GM12801 (cell line): ENCODE data around the gene ZNF880.

Experiments used
- CTCF ChIP-seq: IDR thresholded peaks from one replicate; pipeline ENCODE4 v1.5.1; 2011; ENCODE audit warnings: control low read depth; ENCODE audit not compliant: insufficient read length; ENCODE audit errors: extremely low read depth

The ZNF880 gene

DNA sequence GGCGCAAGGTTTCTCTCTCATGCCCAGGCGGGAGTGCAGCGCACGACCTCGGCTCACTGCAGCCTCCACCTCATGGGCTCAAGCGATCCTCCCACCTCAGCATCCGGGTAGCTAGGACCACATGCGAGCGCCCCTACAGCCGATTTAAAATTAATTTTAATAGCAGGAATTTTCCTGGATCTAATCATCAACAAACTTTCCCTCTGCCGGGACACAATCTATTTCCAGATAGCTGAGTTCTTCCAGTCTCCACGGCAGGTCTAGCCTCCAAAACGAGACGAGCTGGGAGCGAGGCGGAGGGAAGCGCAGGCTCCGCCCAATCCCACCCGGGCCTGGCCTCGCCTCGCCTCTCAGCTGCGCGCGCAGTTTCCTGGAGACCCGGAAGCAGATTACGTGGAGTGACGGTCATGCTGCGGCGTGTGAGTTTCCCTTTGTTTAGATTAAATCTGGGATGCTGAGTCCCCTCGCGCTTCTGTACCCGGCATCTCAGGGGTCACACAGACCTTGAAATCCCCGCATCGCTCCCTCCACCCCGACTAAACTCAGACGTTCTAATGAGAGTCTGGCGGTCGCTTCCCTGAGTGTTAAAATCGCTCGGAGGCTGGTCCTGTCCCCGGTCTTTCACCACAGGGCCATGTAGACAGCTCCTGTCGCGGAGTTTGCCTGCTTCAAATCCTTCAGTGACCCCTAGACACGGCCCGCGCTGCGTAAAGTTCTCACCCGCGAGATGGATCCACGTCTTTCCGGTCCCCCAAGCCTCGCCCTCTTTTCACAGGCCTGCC, at the start of gene ZNF880:
Gene ZNF880, plus strand, starts transcription at position 365 of the 782 bp plus-strand sequence. Its CDS starts 43 bp downstream, at position 408.
- no peak for TF ChIP-seq CTCF

DNA sequence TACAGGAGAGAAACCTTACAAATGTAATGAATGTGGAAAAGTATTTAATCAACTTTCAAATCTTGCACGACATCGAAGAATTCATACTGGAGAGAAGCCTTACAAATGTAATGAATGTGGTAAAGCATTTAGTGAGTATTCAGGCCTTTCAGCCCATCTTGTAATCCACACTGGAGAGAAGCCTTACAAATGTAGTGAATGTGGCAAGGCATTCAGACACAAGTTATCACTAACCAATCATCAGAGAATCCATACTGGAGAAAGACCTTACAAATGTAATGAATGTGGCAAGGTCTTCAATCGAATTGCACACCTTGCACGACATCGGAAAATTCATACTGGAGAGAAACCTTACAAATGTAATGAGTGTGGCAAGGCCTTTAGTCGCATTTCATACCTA, 47.3 kb upstream of the ZNF880 start:
- no peak for TF ChIP-seq CTCF

DNA sequence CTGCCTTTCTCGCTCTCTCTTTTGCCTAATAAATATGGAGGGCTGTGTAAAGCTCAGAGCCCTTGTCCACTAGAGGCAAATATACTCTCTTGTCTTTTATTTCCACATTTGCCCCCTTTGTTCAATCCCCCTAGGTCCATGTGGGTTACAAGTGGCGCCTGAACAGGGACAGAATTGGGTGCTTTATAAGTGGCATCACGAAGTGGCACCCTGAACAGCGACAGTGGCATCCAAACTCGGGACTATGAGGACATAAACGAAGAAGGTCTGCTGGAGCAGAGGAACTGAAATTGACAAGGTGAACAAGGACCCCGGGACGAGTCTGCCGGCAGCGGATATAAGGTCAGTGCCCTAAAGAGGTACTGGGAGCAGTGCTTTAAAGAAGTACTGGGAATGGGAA, 38.0 kb upstream of the ZNF880 start:
- TF ChIP-seq CTCF, result no peak

DNA sequence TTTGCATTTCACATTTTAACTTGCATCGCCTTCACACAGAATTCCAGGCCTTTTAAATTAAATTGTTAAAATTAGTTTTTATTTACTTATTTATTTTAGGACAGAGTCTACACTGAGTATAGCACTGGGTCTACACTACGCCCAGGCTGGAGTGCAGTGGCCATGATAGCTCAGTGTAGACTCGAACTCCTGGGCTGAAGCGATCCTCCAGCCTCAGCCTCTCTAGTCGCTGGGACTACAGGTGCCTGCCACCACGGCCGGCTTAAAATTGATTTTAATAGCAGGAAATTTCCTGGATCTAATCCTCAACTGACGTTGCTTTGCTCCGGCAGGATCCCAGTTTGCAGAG, 34.0 kb upstream of the ZNF880 start:
- no peak for TF ChIP-seq CTCF

- no peak for TF ChIP-seq CTCF
Measured at GRCh38 chr19:52336117-52336790, 33.5 kb upstream of the ZNF880 start, which contains the start of gene ZNF610. TSS of gene ZNF610 (plus strand) at chr19:52336243. CDS start at chr19:52349173, 12,930 bp downstream.

DNA sequence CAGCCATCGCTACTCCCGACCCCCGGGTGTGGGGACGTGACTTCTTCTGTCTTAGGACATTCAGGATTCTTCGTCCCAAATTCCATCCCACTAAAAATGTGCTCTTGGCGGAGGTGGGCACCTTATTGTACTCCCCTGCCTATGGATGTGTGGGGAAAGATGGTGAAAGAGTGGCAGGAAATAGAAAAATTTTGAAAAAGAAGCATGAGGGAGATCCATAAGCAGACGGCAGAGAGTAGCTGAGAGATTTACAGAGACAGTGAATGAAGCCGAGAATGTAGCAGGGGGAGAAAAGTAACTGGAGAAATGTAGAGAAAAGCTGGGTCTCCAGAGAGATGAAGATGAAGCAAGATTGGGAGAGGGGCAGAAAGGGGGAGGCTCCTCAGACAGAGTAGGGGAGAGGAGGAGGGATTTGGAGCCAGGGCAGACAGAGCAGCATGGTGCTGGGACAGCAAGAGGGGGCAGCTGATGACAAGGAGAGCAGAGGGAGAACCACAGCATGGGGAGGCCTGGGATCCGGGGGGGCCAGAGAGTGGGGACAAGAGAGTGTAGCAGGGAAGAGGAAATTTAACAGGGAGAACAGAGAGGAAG, 32.8 kb upstream of the ZNF880 start:
- TF ChIP-seq CTCF, result no peak

DNA sequence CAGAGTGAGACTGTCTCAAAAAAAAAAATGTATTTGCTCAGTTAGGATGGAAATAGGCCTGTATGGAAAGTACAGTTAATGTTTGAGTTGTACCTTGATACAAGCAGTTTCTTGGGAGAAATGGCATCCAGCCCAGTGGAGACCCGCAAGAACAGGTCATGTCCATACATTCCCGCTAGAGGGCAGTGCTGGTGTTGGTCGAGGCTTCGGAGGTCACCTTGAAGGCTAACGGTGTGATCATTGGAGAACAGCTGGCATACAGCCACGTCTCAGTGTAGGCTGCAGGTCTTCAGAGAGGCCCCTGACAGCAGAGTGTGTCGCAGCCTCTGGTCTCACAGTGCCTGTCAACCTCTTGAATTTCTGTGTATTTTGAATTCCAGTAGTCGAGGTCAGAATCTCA, 26.2 kb upstream of the ZNF880 start:
- TF ChIP-seq CTCF, result no peak
